ENCODE results near the gene TCF4.

GRCh38 chr18:55351980-55352714 is 235.8 kb downstream of the TCF4 start:
- TF ChIP-seq FOXA1 (IDR thresholded peaks at IDR 0.05), result no peak
- no peak for TF ChIP-seq ELF4 (IDR thresholded peaks at IDR 0.05)
- TF ChIP-seq SP1 (IDR thresholded peaks at IDR 0.05), result no peak
- TF ChIP-seq HDGF (IDR thresholded peaks at IDR 0.05; ENCODE audit: borderline replicate concordance), result no peak
- TF ChIP-seq ZNF384 (IDR thresholded peaks at IDR 0.05), result no peak
- TF ChIP-seq TARDBP (IDR thresholded peaks at IDR 0.05), result no peak
- no peak for TF ChIP-seq PKNOX1 (IDR thresholded peaks at IDR 0.05)
- no peak for TF ChIP-seq ARNT (IDR thresholded peaks at IDR 0.05)
- TF ChIP-seq BHLHE40 (IDR thresholded peaks at IDR 0.05; ENCODE audit: borderline replicate concordance), result no peak
- no peak for TF ChIP-seq FOXM1 (IDR thresholded peaks at IDR 0.05; ENCODE audit: borderline replicate concordance)
- TF ChIP-seq SUZ12 (IDR thresholded peaks at IDR 0.05), result no peak

Data from HEK293T (cell line).